H1 (cell line): ENCODE results near the gene PPIL4. TPM values are rescaled to one million over a fixed set of nuclear protein-coding genes. Genes with fewer than 3 reads are reported as not detected.

ENCODE experiments used
- BRCA1 ChIP-seq: IDR thresholded peaks from 2 replicates; pipeline ENCODE4 v1.6.1; 2012; ENCODE audit warnings: low read depth, low read length, improper control_type of control experiment
- POLR2A ChIP-seq, 2 experiments: IDR thresholded peaks; 1 replicate in 1 of 2; 2 replicates in 1 of 2; pipeline ENCODE4 v1.6.1; 2011; ENCODE audit warnings: low read depth in 2 of 2, low read length in 2 of 2, mild to moderate bottlenecking in 2 of 2; ENCODE audit errors: control extremely low read depth in 1 of 2
- SP2 ChIP-seq: IDR thresholded peaks from 2 replicates; pipeline ENCODE4 v1.6.1; 2012; ENCODE audit warnings: mild to moderate bottlenecking, low read length, inconsistent platforms
- polyA plus RNA-seq, 7 experiments: library from polyadenylated mRNA; depleted of rRNA in 3 of 7; stranded (reverse) in 5 of 7; unstranded in 2 of 7; fragments of >200 nt in 5 of 7; fragments of 200-250 nt in 2 of 7; gene quantifications; 1 replicate in 5 of 7; 2 replicates in 1 of 7; 4 replicates in 1 of 7; pipeline versions ENCODE4 v1.2.1 to v1.2.3, GENCODE V29; 2011 to 2013; ENCODE audit warnings: missing spikeins in 2 of 7, mixed read lengths in 2 of 7
- total RNA-seq: library from RNA; stranded (reverse); fragmentation: NEBNext Ultra II Directional; extraction: Animal tissue kit (Norgen Biotek cat#: 25700); gene quantifications from 2 replicates; pipeline ENCODE4 v1.2.1, GENCODE V29; 2021
- TF ChIP-seq, protein P1 (sequence below), 3 experiments: IDR thresholded peaks; 1 replicate in 2 of 3; 2 replicates in 1 of 3; pipeline versions ENCODE4 v1.5.1 to v1.6.1; 2011; ENCODE audit warnings: low read length in 3 of 3, mild to moderate bottlenecking in 3 of 3, inconsistent platforms in 2 of 3, low read depth in 1 of 3, moderate library complexity in 1 of 3; ENCODE audit not compliant: insufficient read depth in 1 of 3; ENCODE audit errors: control extremely low read depth in 1 of 3

PPIL4 gene
- total and polyA plus RNA-seq, 2 of the 8 experiments (the other 6 are each of a cell fraction or from before 2014, with no cell fraction given): 2.0 to 33.2 TPM

DNA sequence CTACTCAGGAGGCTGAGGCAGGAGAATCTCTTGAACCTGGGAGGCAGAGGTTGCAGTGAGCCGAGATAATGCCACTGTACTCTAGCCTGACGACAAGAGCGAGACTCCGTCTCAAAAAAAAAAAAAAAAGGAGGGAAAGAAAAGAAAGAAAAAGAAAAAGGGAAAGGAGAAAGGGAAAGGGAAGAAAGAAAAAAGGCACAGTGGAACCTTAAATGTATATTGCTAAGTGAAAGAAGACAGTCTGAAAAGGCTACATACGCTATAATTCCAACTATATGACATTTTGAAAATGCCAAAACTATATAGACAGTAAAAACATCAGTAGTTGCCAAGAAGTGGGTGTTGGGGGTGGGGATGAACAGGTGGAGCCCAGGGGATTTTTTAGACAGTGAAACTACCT is 16.2 kb downstream of the PPIL4 start (continued):
- TF ChIP-seq, protein P1, sequence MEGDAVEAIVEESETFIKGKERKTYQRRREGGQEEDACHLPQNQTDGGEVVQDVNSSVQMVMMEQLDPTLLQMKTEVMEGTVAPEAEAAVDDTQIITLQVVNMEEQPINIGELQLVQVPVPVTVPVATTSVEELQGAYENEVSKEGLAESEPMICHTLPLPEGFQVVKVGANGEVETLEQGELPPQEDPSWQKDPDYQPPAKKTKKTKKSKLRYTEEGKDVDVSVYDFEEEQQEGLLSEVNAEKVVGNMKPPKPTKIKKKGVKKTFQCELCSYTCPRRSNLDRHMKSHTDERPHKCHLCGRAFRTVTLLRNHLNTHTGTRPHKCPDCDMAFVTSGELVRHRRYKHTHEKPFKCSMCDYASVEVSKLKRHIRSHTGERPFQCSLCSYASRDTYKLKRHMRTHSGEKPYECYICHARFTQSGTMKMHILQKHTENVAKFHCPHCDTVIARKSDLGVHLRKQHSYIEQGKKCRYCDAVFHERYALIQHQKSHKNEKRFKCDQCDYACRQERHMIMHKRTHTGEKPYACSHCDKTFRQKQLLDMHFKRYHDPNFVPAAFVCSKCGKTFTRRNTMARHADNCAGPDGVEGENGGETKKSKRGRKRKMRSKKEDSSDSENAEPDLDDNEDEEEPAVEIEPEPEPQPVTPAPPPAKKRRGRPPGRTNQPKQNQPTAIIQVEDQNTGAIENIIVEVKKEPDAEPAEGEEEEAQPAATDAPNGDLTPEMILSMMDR (IDR thresholded peaks at IDR 0.05; ENCODE audit: control extremely low read depth in 1 of 3, insufficient read depth in 1 of 3, low read depth in 1 of 3, low read length in 3 of 3): no peak
- TF ChIP-seq POLR2A (IDR thresholded peaks at IDR 0.05; ENCODE audit: control extremely low read depth in 1 of 2, low read depth in 2 of 2, low read length in 2 of 2): no peak
- no peak for TF ChIP-seq BRCA1
- TF ChIP-seq SP2: no peak
